NT2/D1 (cell line): Measurements from ENCODE around the gene PGLYRP2.
A peak's percentile ranks its signal among the peaks of the same experiment; 100 is the strongest.

ENCODE experiments used
- DNase-seq: peaks from one replicate; pipeline ENCODE4 v3.0.0-alpha.2; 2011; ENCODE audit warnings: low read depth, low spot score
- H3K27me3 ChIP-seq: 2 replicates; pipeline ENCODE4 v1.6.0; 2011; ENCODE audit warnings: mild to moderate bottlenecking; ENCODE audit not compliant: insufficient read length, insufficient read depth
- H3K36me3 ChIP-seq: 2 replicates; pipeline ENCODE4 v1.6.1; 2011; ENCODE audit warnings: mild to moderate bottlenecking, low read length, mixed read lengths; ENCODE audit not compliant: insufficient read depth, insufficient read length
- H3K4me1 ChIP-seq: 2 replicates; pipeline ENCODE4 v1.5.1; 2011; ENCODE audit not compliant: insufficient read depth, insufficient read length
- H3K4me3 ChIP-seq: 2 replicates; pipeline ENCODE4 v1.5.1; 2011; ENCODE audit warnings: low read depth; ENCODE audit not compliant: insufficient read length
- H3K9ac ChIP-seq: 2 replicates; pipeline ENCODE4 v1.6.0; 2011; ENCODE audit warnings: low read depth; ENCODE audit not compliant: insufficient read length
- H3K9me3 ChIP-seq: 2 replicates; pipeline ENCODE4 v1.5.1; 2011; ENCODE audit warnings: mild to moderate bottlenecking, low read length; ENCODE audit not compliant: insufficient read depth
- SUZ12 ChIP-seq: IDR thresholded peaks from 2 replicates; pipeline ENCODE4 v1.6.1; 2011; ENCODE audit not compliant: insufficient read length, insufficient read depth; ENCODE audit errors: extremely low read depth
- YY1 ChIP-seq: IDR thresholded peaks from 2 replicates; pipeline ENCODE4 v1.6.1; 2011; ENCODE audit not compliant: insufficient read length, insufficient read depth
- ZNF274 ChIP-seq: IDR thresholded peaks from 2 replicates; pipeline ENCODE4 v1.6.1; 2011; ENCODE audit warnings: mild to moderate bottlenecking, low read depth, low read length

Gene PGLYRP2

DNA sequence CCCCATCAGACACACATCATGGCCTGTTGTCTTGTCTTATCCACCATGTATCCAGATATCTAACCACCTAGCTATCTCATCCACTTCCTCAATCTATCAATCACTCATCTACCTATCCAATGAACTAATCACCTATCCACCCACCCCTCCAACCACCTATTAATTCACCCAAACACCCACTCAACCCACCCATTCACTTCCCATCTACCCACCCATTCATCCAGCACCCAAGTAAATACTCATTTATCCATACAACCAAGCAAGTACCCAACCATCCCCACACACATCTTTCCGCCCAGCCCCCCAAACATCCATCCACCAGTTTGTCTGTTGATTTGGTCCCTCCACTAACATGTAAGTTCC, 28.8 kb downstream of the PGLYRP2 start:
- Histone ChIP-seq H3K27me3 (peaks cover 28% of the 10 kb centered on the region), H3K9me3 (no peaks in the 10 kb centered on the region), H3K36me3 (no peaks in the 10 kb centered on the region), H3K4me1 (peaks cover 6% of the 10 kb centered on the region), H3K4me3 (no peak overlapping the region), H3K9ac (no peak overlapping the region)
- no peak for TF ChIP-seq ZNF274
- DNase-seq = no peak

GRCh38 chr19:15449620-15450527, 29.4 kb downstream of the PGLYRP2 start, which contains the start of gene WIZ:
TSS of gene WIZ (minus strand) at chr19:15449956. CDS start at chr19:15448307, 1,649 bp downstream.
- no peak for TF ChIP-seq SUZ12
- peak; percentile 77 for TF ChIP-seq YY1
- Histone ChIP-seq H3K9ac (peak within 1 kb of the TSS; percentile 76), H3K4me3 (peak within 1 kb of the TSS; percentile 58), H3K36me3 (no peaks in the 10 kb centered on the region), H3K4me1 (peaks cover 6% of the 10 kb centered on the region), H3K9me3 (no peaks in the 10 kb centered on the region), H3K27me3 (peaks cover 21% of the 10 kb centered on the region)
- no peak for DNase-seq

DNA sequence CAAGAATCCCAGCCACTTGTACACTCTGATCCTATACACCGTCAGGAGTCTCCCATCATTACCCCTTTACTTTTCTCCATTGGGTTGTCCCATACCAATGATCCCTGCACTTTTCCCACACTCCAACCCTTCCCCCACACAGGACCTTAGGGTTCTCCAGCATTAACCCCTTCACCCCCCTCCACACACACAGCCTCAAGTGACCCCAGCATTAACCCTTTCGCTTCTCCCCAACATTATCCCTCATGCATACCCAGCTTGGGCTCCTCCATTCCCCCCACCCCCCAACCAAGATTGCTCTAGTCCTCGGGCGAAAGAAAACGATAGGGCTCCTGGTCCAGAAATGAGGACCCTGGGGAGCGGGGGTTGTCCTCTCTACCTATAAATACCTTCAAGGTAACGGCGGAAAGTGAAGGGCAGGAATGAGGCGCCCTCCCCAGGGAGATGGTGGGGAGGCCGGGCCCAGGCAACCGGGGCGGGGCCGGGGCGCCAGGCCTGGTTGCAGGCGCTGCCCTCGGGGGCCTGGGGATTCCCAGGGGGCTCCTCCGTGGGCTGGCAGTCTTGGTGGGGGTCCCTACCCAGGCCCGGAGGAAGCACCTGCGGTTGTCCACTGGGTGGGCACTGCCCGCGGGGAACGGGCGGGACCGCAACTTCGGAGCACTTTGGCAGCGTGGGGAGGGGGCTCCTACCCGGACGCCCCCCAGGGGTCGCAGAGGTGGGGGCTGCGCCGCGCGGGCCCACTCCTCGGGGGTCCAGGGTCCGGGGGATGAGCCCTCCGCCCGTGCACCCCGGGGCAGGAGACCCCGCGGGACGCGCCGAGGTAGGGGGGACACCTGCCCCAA, 30.3 kb downstream of the PGLYRP2 start:
- Histone ChIP-seq H3K36me3 (no peaks in the 10 kb centered on the region), H3K4me1 (peaks cover 4% of the 10 kb centered on the region), H3K4me3 (peak overlapping the region; percentile 58), H3K9ac (peak overlapping the region; percentile 76), H3K9me3 (no peaks in the 10 kb centered on the region), H3K27me3 (peaks cover 13% of the 10 kb centered on the region)
- TF ChIP-seq YY1 = no peak
- no peak for TF ChIP-seq ZNF274
- no peak for TF ChIP-seq SUZ12
- no peak for DNase-seq

- Histone ChIP-seq H3K36me3 (no peaks in the 10 kb centered on the region), H3K27me3 (peaks cover 5% of the 10 kb centered on the region), H3K4me1 (peaks cover 3% of the 10 kb centered on the region), H3K4me3 (no peak overlapping the region), H3K9ac (no peak overlapping the region), H3K9me3 (no peaks in the 10 kb centered on the region)
- TF ChIP-seq YY1 (no peak), SUZ12 (no peak), ZNF274 (no peak)
- no peak for DNase-seq
These were observed 31.1 kb downstream of the PGLYRP2 start for GRCh38 chr19:15448044-15448777.

DNA sequence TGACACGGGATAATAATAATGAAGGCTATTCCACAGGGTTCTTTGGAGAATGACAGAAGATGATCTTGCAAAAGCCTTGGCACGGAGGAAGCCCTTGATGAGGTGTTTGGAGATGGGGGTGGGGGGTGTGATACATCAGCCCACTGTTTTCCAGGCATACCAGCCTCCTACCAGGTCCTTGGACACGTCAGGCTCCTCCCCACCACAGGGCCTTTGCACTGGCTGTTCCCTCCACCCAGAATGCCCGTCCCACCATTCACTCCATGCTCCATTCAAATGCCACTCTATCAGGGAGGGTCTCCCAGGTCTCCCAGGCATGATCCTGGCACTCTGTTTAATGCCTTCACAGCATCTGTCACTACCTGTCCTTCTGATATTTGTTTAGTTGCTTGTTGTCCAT, 32.2 kb downstream of the PGLYRP2 start:
- H3K36me3 ChIP-seq = no peaks in the 10 kb centered on the region
- H3K9ac ChIP-seq = no peak overlapping the region
- TF ChIP-seq SUZ12 (no peak), YY1 (no peak), ZNF274 (no peak)
- no peak overlapping the region for H3K4me3 ChIP-seq
- no peaks in the 10 kb centered on the region for H3K9me3 ChIP-seq
- DNase-seq = no peak
- H3K27me3 ChIP-seq = no peaks in the 10 kb centered on the region
- no peaks in the 10 kb centered on the region for H3K4me1 ChIP-seq

GRCh38 chr19:15445807-15446376, 33.4 kb downstream of the PGLYRP2 start:
- H3K9ac ChIP-seq = no peak overlapping the region

More at GRCh38 chr19:15445807-15446376, 33.4 kb downstream of the PGLYRP2 start:
- Histone ChIP-seq H3K9me3 (no peaks in the 10 kb centered on the region), H3K36me3 (no peaks in the 10 kb centered on the region), H3K4me1 (no peaks in the 10 kb centered on the region), H3K4me3 (no peak overlapping the region), H3K27me3 (no peaks in the 10 kb centered on the region)
- no peak for DNase-seq
- TF ChIP-seq SUZ12 (no peak), YY1 (no peak), ZNF274 (no peak)
